IPS-18c (cell line): ENCODE data around the gene RARA.

ENCODE experiments used
- H3K4me3 ChIP-seq: 2 replicates; pipeline ENCODE4 v1.7.0; 2013; ENCODE audit warnings: low read depth, mild to moderate bottlenecking, low read length, moderate library complexity; ENCODE audit not compliant: insufficient read depth
- H3K9me3 ChIP-seq: one replicate; pipeline ENCODE4 v1.6.1; 2013; ENCODE audit warnings: mild to moderate bottlenecking, low read length, moderate library complexity; ENCODE audit not compliant: control insufficient read depth, insufficient read depth

Gene RARA

GRCh38 chr17:40309031-40309948, at the start of gene RARA:
Gene RARA, plus strand, starts transcription at chr17:40309180. Its CDS starts 22,039 bp downstream, at chr17:40331219.
- Histone ChIP-seq H3K9me3 (no peaks in the 10 kb centered on the region), H3K4me3 (peak within 1 kb of the TSS; percentile 72)

DNA sequence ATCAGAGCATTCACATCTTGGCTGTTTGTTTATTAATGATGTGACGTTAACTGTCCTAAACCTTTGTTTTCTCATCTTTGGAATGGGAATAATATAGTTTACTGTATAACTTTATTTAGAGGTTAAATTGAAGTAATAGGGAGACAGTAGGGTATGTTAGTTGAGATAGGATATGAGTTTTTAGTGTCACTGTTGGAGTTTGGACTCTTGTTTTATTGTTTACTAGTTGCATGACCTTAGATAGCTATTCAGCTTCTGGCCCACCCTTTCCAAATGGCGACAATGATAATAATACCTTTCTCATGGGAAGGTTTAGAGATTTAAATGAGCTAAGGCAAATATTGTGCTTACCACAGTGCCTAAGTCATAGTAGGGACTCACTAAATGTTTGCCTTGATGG, 49.5 kb upstream of the RARA start:
- H3K4me3 ChIP-seq = no peak overlapping the region

DNA sequence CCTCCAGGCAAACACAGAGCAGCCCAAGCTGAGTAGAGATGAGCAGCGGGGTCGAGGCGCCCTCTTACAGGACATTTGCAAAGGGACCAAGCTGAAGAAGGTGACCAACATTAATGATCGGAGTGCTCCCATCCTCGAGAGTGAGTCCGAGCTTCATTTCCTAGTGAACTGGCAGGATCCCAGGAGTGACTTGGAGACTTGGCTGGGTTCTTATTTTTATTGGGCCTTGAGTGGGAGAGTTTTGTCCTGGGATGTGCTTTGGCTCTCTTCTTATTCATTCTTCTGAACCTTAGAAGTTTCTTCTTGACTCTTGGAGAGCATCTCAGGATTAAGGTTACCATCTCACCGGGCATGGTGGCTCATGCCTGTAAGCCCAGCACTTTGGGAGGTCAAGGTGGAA, 48.5 kb upstream of the RARA start:
- no peaks in the 10 kb centered on the region for H3K9me3 ChIP-seq
- no peak overlapping the region for H3K4me3 ChIP-seq

More for the DNA sequence above, 49.5 kb upstream of the RARA start:
- H3K9me3 ChIP-seq = no peaks in the 10 kb centered on the region

DNA sequence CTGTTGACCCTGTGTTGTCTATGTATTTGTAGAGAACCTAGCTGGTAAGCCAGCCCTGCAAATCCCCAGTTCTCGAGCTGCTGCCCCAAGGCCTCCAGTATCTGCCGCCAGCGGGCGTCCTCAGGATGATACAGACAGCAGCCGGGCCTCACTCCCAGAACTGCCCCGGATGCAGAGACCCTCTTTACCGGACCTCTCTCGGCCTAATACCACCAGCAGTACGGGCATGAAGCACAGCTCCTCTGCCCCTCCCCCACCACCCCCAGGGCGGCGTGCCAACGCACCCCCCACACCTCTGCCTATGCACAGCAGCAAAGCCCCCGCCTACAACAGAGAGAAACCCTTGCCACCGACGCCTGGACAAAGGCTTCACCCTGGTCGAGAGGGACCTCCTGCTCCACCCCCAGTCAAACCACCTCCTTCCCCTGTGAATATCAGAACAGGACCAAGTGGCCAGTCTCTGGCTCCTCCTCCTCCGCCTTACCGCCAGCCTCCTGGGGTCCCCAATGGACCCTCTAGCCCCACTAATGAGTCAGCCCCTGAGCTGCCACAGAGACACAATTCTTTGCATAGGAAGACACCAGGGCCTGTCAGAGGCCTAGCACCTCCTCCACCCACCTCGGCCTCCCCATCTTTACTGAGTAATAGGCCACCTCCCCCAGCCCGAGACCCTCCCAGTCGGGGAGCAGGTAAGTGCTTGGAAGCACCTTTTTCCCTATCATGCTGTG, 44.4 kb upstream of the RARA start:
- no peaks in the 10 kb centered on the region for H3K9me3 ChIP-seq
- H3K4me3 ChIP-seq = no peak overlapping the region

GRCh38 chr17:40265337-40265736, 43.6 kb upstream of the RARA start:
- H3K9me3 ChIP-seq = no peaks in the 10 kb centered on the region
- no peak overlapping the region for H3K4me3 ChIP-seq

GRCh38 chr17:40266882-40267281, 42.1 kb upstream of the RARA start:
- no peak overlapping the region for H3K4me3 ChIP-seq

GRCh38 chr17:40268141-40268712, 40.8 kb upstream of the RARA start:
- Histone ChIP-seq H3K9me3 (no peaks in the 10 kb centered on the region), H3K4me3 (no peak overlapping the region)

More at GRCh38 chr17:40266882-40267281, 42.1 kb upstream of the RARA start:
- no peaks in the 10 kb centered on the region for H3K9me3 ChIP-seq

GRCh38 chr17:40278414-40278813, 30.6 kb upstream of the RARA start:
- H3K4me3 ChIP-seq = no peak overlapping the region
- H3K9me3 ChIP-seq = no peaks in the 10 kb centered on the region

DNA sequence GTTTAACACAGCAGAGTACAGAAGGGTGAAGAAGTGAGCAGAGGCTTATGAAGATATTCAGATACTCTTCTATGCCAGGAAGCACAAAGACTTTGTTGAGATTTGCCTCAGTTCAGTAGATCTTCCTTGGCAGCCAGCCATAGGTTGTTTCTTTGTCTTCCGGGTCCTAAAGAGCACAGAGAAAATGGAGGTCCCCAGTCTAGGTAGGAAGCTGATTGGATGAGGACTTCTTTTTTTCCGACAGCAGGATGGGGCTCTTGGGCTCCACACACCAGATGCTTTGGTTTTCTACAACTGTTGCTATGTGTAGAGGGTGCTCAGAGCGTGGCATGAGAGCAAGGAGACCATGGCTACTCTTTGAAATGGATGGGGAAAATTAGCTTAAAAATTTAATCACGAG, 29.6 kb upstream of the RARA start:
- no peaks in the 10 kb centered on the region for H3K9me3 ChIP-seq
- H3K4me3 ChIP-seq = no peak overlapping the region

- H3K9me3 ChIP-seq = no peaks in the 10 kb centered on the region
- H3K4me3 ChIP-seq = no peak overlapping the region
Observed at GRCh38 chr17:40281663-40282062, 27.3 kb upstream of the RARA start.

GRCh38 chr17:40283662-40284061, 25.3 kb upstream of the RARA start:
- H3K4me3 ChIP-seq = no peak overlapping the region
- H3K9me3 ChIP-seq = no peaks in the 10 kb centered on the region

GRCh38 chr17:40284085-40284713, 24.8 kb upstream of the RARA start:
- Histone ChIP-seq H3K9me3 (no peaks in the 10 kb centered on the region), H3K4me3 (no peak overlapping the region)

- Histone ChIP-seq H3K9me3 (no peaks in the 10 kb centered on the region), H3K4me3 (no peak overlapping the region)
Observed at GRCh38 chr17:40286473-40286872, 22.5 kb upstream of the RARA start.

- Histone ChIP-seq H3K4me3 (no peak overlapping the region), H3K9me3 (no peaks in the 10 kb centered on the region)
Observed at GRCh38 chr17:40287159-40287493, 21.9 kb upstream of the RARA start.

DNA sequence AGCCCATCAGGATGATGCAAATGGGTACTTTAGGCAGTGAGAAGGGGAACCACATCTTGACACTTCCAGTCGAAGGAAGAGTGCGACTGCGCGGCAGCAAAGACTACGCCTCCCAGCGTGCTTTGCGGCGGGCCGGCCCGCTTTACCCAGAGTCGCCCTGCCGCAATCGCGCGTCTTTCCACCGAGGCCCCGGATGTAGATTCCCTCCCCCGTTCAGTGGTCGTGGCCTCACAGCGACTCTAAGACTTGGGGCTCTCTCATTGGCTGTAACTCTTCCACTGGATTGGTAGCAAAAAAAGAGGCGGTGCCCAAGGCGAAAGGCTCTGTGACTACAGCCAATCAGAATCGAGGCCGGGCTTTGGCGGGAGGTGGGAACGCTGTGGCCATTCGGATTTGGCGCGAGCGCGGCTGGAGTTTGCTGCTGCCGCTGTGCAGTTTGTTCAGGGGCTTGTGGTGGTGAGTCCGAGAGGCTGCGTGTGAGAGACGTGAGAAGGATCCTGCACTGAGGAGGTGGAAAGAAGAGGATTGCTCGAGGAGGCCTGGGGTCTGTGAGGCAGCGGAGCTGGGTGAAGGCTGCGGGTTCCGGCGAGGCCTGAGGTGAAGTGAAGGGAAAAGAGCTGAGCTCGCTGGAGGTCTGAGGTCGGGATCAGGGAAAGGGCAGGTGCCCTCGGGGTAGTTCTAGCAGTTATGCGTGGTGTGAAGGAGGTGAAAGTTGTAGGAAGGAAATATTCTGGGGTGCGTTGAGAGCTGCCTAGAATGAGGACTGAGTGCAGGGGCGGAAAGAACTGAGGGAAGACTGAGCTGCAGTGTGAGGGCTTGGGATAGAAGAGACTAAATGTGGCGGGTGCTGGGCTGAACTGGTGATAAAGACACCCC, 21.2 kb upstream of the RARA start, which contains the start of gene CDC6:
Gene CDC6, plus strand, starts transcription at position 386 of the 876 bp plus-strand sequence. CDS start 1,542 bp downstream, outside the sequence.
- H3K9me3 ChIP-seq = no peaks in the 10 kb centered on the region
- H3K4me3 ChIP-seq = peak within 1 kb of the TSS; percentile 93

DNA sequence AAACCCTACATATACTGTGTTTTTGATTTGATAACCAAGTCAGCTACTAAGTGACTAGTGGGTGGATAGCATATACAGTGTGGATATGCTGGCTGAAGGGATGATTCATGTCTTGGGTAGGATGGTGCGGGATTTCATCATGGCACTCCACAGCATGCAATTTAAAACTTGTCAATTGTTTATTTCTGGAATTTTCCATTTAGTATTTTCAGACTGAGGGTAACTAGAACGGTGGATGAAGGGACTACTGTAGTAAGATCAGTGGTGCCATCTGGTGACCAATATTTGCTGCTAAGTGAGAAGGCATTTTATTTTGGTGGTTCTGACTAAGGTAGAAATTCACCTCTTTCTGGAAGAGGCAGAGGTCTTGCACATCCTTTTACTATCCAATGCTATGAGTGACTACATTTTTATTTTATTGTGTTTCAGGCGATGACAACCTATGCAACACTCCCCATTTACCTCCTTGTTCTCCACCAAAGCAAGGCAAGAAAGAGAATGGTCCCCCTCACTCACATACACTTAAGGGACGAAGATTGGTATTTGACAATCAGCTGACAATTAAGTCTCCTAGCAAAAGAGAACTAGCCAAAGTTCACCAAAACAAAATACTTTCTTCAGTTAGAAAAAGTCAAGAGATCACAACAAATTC, 18.2 kb upstream of the RARA start:
- no peaks in the 10 kb centered on the region for H3K9me3 ChIP-seq
- H3K4me3 ChIP-seq = no peak overlapping the region
